HG02870 (cell line): Measurements from ENCODE around the gene HIP1.
"Not testable (repeated sequence)": the region's sequence is repeated elsewhere in the genome, so short reads cannot be mapped to it uniquely, and the experiment has no call there.

Source experiments
- ATAC-seq: cut with Tn5 transposase; IDR thresholded peaks from one replicate; pipeline ENCODE4 v1.9.1; 2021; ENCODE audit warnings: mild to moderate bottlenecking, moderate library complexity; ENCODE audit not compliant: unreplicated experiment

The HIP1 gene

GRCh38 chr7:75534727-75535307 is 203.9 kb downstream of the HIP1 start:
- ATAC-seq = peak; percentile 86

GRCh38 chr7:75533926-75534325 is 204.8 kb downstream of the HIP1 start:
- ATAC-seq = no peak

GRCh38 chr7:75532639-75533038 is 206.1 kb downstream of the HIP1 start:
- no peak for ATAC-seq

- no peak for ATAC-seq
These were observed 207.4 kb downstream of the HIP1 start for GRCh38 chr7:75531359-75531821.

GRCh38 chr7:75527224-75527722 is 211.5 kb downstream of the HIP1 start:
- not testable (repeated sequence) for ATAC-seq

GRCh38 chr7:75521727-75522126 is 217.0 kb downstream of the HIP1 start:
- not testable (repeated sequence) for ATAC-seq

DNA sequence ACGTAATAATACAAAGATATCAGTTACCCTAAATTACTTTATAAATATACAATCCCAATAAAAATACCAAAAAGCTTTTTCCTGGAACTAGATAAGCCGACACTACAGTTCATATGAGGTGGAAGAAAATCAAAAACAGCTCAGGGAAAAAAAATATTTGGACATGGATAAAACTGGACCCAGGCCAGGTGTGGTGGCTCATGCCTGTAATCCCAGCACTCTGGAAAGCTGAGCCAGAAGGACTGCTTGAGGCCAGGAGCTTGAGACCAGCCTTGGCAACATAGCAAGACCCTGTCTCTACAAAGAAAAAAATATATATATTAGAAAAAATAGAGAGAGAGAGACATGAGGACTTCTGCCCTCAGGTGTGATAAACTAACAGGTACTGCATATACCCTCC is 219.9 kb downstream of the HIP1 start:
- ATAC-seq = not testable (repeated sequence)

- ATAC-seq = not testable (repeated sequence)
These were observed 229.7 kb downstream of the HIP1 start for GRCh38 chr7:75509033-75509432.

DNA sequence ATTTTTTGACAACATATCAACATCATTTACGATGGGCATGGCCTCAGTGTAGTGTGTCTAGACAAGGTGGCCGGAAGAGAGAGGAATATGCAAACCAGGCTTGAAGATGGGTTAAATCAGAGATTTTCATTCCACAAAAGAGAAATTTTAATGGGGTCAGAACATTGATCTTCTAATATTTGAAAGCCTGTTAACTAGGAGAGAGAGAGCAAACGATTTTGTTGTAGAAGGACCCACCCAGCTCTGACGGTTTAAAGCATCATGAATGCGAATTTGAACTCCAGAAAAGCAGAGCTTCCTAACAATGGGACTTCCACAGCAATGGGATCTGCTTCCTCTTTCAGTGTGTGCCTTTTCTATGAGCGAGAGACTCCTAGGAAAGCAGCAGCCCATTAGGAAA is 246.7 kb downstream of the HIP1 start, which contains the start of gene SPDYE5:
SPDYE5 (plus strand) TSS at position 301 of the 400 bp plus-strand sequence. CDS start 1,728 bp downstream, outside the sequence.
- ATAC-seq = not testable (repeated sequence)

- ATAC-seq = peak; percentile 96
These were observed 252.6 kb downstream of the HIP1 start, which contains the start of gene POM121C for GRCh38 chr7:75485979-75486643. Gene POM121C, minus strand, starts transcription at chr7:75486299. Its CDS starts 44,803 bp downstream, at chr7:75441496.

DNA sequence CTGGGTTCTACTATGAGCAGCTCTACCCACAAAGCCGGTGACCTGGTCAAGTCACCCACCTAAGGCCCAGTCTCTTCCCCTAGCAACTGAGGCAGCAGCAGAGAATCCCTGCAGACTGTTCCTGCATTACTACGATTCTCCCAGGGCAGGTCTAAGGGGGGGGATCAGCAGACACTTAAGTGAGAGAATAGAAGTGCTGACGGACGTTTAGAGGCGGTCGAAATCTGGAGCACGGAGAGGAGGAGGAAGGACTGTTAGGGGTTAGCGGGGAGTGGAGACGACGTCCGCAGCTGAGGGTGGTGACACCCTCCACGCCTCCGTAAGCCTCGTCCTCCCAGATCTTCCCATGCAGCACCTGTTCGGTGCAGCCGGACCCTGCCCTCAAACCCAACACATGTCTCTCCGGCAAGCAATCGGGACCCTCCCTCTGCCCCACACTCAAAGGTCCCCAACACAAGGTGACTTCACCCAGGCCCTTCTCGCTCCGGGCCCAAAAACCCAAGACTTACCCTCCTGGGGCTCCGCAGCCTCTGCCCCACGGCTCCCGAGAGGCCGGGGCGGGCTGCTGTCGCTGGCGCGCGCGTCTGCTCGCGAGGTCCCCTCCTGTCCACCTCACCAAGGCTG is 253.3 kb downstream of the HIP1 start:
- ATAC-seq = not testable (repeated sequence)
